ENCODE results near the gene NLRP13. TPM values are rescaled to one million over a fixed set of nuclear protein-coding genes. Genes with fewer than 3 reads are reported as not detected.

The NLRP13 gene
- total and polyA plus RNA-seq, 9 donors, result 0.27 to 0.65 TPM; not detected in 7

DNA sequence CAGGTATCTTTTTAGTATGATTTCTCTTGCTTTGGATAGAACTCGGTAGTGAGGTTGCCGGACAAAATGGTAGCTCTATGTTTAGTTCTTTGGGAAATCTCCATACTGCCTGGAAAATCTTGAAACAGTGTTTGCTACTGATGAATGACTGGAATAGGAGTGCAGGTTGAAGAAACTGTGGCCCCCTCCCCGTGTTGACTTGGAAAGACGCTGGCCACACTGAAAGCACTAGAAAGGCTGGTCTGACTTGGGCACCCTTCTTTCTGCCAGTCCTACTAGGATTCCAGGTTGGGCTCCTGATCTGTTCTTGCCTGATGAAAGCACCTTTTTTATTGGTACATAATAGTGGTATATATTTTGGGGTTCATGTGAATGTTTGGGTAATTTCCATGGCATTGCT lies 49.5 kb downstream of the NLRP13 start:
- Histone ChIP-seq H3K4me1 (ENCODE audit: insufficient read depth) (no peaks in the 10 kb centered on the region), H3K27me3 (no peaks in the 10 kb centered on the region), H3K27ac (no peak overlapping the region), H3K9me3 (peaks cover 0 to 5% of the 10 kb centered on the region in 2 donors), H3K36me3 (no peaks in the 10 kb centered on the region), H3K4me3 (no peak overlapping the region)
- intact Hi-C loops (cut with DNase I), result no loop called here
- no peak for DNase-seq
- WGBS, 3 donors, result 74 to 87% (median 82%) methylated on average over 4 of the region's 4 CpGs
- TF ChIP-seq, protein P1, sequence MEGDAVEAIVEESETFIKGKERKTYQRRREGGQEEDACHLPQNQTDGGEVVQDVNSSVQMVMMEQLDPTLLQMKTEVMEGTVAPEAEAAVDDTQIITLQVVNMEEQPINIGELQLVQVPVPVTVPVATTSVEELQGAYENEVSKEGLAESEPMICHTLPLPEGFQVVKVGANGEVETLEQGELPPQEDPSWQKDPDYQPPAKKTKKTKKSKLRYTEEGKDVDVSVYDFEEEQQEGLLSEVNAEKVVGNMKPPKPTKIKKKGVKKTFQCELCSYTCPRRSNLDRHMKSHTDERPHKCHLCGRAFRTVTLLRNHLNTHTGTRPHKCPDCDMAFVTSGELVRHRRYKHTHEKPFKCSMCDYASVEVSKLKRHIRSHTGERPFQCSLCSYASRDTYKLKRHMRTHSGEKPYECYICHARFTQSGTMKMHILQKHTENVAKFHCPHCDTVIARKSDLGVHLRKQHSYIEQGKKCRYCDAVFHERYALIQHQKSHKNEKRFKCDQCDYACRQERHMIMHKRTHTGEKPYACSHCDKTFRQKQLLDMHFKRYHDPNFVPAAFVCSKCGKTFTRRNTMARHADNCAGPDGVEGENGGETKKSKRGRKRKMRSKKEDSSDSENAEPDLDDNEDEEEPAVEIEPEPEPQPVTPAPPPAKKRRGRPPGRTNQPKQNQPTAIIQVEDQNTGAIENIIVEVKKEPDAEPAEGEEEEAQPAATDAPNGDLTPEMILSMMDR (IDR thresholded peaks at IDR 0.05), result no peak
- TF ChIP-seq EP300 (IDR thresholded peaks at IDR 0.05) (no peak), POLR2A (IDR thresholded peaks at IDR 0.05) (no peak)

DNA sequence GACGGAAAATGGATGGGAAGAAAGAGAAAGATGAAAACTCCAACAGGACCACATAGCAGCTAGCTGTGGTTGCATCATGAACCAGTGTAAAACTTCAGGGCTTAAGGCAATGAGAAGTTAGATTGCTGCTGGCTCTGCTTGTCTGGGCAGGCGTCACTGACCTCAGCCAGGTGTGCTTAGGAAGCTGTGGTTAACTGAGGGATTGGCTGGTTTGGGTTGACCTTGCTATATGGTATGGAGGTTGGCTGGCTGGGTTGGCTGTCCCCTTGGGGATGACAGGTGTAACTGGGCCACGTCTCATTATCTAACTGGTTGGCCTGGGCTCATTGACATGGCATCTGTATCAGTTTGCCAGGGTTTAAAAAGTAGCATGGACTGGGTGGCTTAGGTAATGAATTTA lies 54.9 kb downstream of the NLRP13 start:
- no peak for DNase-seq
- WGBS, 3 donors, result 37 to 59% (median 52%) methylated on average over 3 of the region's 3 CpGs
- peaks cover 0 to 5% of the 10 kb centered on the region in 2 donors for H3K9me3 ChIP-seq
- no peak overlapping the region for H3K27ac ChIP-seq
- H3K36me3 ChIP-seq, result no peaks in the 10 kb centered on the region
- no peak for TF ChIP-seq EP300 (IDR thresholded peaks at IDR 0.05)
- TF ChIP-seq, protein P1 (IDR thresholded peaks at IDR 0.05), result no peak
- no peak overlapping the region for H3K4me3 ChIP-seq
- H3K27me3 ChIP-seq, result no peaks in the 10 kb centered on the region
- H3K4me1 ChIP-seq (ENCODE audit: insufficient read depth), result no peaks in the 10 kb centered on the region
- intact Hi-C loops (cut with DNase I), result no loop called here

DNA sequence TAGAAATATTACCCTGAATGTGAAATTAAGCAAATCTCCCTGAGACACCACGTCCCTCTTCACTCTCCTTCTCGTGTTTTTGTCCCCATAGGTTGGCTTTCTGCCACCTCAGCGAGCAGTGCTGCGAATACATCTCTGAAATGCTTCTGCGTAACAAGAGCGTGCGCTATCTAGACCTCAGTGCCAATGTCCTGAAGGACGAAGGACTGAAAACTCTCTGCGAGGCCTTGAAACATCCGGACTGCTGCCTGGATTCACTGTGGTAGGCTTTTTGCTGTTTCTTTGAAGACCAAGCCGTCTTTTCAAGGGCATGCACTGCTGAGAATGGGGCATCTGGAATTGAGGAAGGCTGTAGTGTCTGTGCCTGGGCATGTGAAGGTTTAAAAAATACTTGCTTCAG lies 61.4 kb downstream of the NLRP13 start:
- 82 to 87% (median 86%) methylated on average over 11 of the region's 11 CpGs for WGBS, 3 donors
- no peak for DNase-seq
- H3K27me3 ChIP-seq, result no peaks in the 10 kb centered on the region
- no peak overlapping the region for H3K4me3 ChIP-seq
- H3K9me3 ChIP-seq, result no peaks in the 10 kb centered on the region
- H3K36me3 ChIP-seq, result no peaks in the 10 kb centered on the region
- no peak overlapping the region for H3K27ac ChIP-seq
- no peaks in the 10 kb centered on the region for H3K4me1 ChIP-seq (ENCODE audit: insufficient read depth)
- intact Hi-C loops (cut with DNase I), result no loop called here
- TF ChIP-seq POLR2A (IDR thresholded peaks at IDR 0.05) (no peak), EP300 (IDR thresholded peaks at IDR 0.05) (no peak)
- TF ChIP-seq, protein P1 (IDR thresholded peaks at IDR 0.05), result no peak

DNA sequence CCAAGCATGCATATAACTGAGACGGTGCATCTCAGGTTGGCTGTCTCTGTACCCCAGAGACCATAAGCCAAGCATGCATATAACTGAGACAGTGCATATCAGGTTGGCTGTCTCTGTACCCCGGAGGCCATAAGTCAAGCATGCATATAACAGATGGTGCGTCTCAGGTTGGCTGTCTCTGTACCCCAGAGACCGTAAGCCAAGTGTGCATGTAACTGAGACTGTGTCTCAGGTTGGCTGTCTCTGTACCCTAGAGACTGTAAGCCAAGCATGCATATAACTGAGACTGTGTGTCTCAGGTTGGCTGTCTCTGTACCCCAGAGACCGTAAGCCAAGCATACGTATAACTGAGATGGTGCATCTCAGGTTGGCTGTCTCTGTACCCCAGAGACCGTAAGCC lies 65.0 kb downstream of the NLRP13 start:
- no peak for DNase-seq
- no peaks in the 10 kb centered on the region for H3K27me3 ChIP-seq
- H3K9me3 ChIP-seq, result no peaks in the 10 kb centered on the region
- H3K36me3 ChIP-seq, result no peaks in the 10 kb centered on the region
- 90 to 93% (median 91%) methylated on average over 7 of the region's 7 CpGs for WGBS, 3 donors
- intact Hi-C loops (cut with DNase I), result no loop called here
- no peak overlapping the region for H3K4me3 ChIP-seq
- TF ChIP-seq, protein P1 (IDR thresholded peaks at IDR 0.05), result no peak
- TF ChIP-seq POLR2A (IDR thresholded peaks at IDR 0.05) (no peak), EP300 (IDR thresholded peaks at IDR 0.05) (no peak)
- no peak overlapping the region for H3K27ac ChIP-seq
- no peaks in the 10 kb centered on the region for H3K4me1 ChIP-seq (ENCODE audit: insufficient read depth)

DNA sequence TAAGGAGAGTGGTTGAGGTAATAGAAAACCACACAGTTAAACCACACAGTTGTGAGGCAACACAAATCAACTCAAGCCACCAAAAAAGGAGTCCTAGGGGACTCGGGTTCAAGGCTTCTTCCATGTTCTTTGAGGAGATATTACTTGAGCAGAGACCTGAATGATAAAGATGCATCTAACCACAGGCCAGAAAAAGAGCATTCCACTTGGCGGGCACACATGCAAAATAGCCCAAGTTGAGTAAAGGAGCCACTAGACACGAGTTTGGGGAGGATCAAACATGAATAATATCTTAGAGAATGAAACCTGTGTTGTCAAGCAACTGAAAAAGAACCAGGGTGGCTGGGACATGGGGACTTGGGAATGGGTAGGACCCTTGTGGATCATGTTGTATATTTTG lies 65.6 kb downstream of the NLRP13 start:
- Histone ChIP-seq H3K4me1 (ENCODE audit: insufficient read depth) (no peaks in the 10 kb centered on the region), H3K4me3 (no peak overlapping the region), H3K27me3 (no peaks in the 10 kb centered on the region), H3K36me3 (no peaks in the 10 kb centered on the region), H3K9me3 (no peaks in the 10 kb centered on the region), H3K27ac (no peak overlapping the region)
- 47 to 59% (median 50%) methylated on average over 3 of the region's 3 CpGs for WGBS, 3 donors
- intact Hi-C loops (cut with DNase I), result no loop called here
- TF ChIP-seq POLR2A (IDR thresholded peaks at IDR 0.05), result no peak
- DNase-seq, result no peak
